ENCODE measurements around the gene ADM2. TPM values are rescaled to one million over a fixed set of nuclear protein-coding genes. Genes with fewer than 3 reads are reported as not detected.

ADM2 gene
- total RNA-seq, 1 donor from 2014 or later = 3.7 TPM

GRCh38 chr22:50477923-50478322, 3.4 kb upstream of the ADM2 start:
- no peak for FAIRE-seq
- no peak for DNase-seq (ENCODE audit: low read depth)
- Histone ChIP-seq H3K4me3 (ENCODE audit: low read depth, low read length) (no peak overlapping the region), H3K36me3 (ENCODE audit: control insufficient read depth, insufficient read depth, low read length) (peaks cover 8% of the 10 kb centered on the region), H3K27me3 (ENCODE audit: control insufficient read depth, insufficient read depth, low read length) (no peaks in the 10 kb centered on the region)
- no peak for TF ChIP-seq CTCF (IDR thresholded peaks at IDR 0.05; ENCODE audit: insufficient read depth, low read length, severe bottlenecking)

- H3K27me3 ChIP-seq (ENCODE audit: control insufficient read depth, insufficient read depth, low read length) = no peaks in the 10 kb centered on the region
- TF ChIP-seq CTCF (IDR thresholded peaks at IDR 0.05; ENCODE audit: insufficient read depth, low read length, severe bottlenecking) = no peak
- H3K4me3 ChIP-seq (ENCODE audit: low read depth, low read length) = no peak overlapping the region
- peaks cover 6% of the 10 kb centered on the region for H3K36me3 ChIP-seq (ENCODE audit: control insufficient read depth, insufficient read depth, low read length)
- DNase-seq (ENCODE audit: low read depth) = no peak
- FAIRE-seq = no peak
These were observed 1.6 kb upstream of the ADM2 start for GRCh38 chr22:50479721-50480120.

- peak overlapping the region; percentile 96 for H3K4me3 ChIP-seq (ENCODE audit: low read depth, low read length)
- DNase-seq (ENCODE audit: low read depth) = no peak
These were observed 301 bp upstream of the ADM2 start for GRCh38 chr22:50481045-50481439.

GRCh38 chr22:50482107-50483074, 1.0 kb downstream of the ADM2 start:
- peaks cover 6% of the 10 kb centered on the region for H3K36me3 ChIP-seq (ENCODE audit: control insufficient read depth, insufficient read depth, low read length)
- no peak for TF ChIP-seq CTCF (IDR thresholded peaks at IDR 0.05; ENCODE audit: insufficient read depth, low read length, severe bottlenecking)
- FAIRE-seq (no peak), DNase-seq (ENCODE audit: low read depth) (no peak)
- peaks cover 4% of the 10 kb centered on the region for H3K27me3 ChIP-seq (ENCODE audit: control insufficient read depth, insufficient read depth, low read length)
- peak overlapping the region; percentile 96 for H3K4me3 ChIP-seq (ENCODE audit: low read depth, low read length)

More at GRCh38 chr22:50481045-50481439, 301 bp upstream of the ADM2 start:
- Histone ChIP-seq H3K27me3 (ENCODE audit: control insufficient read depth, insufficient read depth, low read length) (no peaks in the 10 kb centered on the region), H3K36me3 (ENCODE audit: control insufficient read depth, insufficient read depth, low read length) (peaks cover 6% of the 10 kb centered on the region)
- FAIRE-seq = no peak
- no peak for TF ChIP-seq CTCF (IDR thresholded peaks at IDR 0.05; ENCODE audit: insufficient read depth, low read length, severe bottlenecking)

GRCh38 chr22:50483106-50483505, 1.8 kb downstream of the ADM2 start:
- H3K36me3 ChIP-seq (ENCODE audit: control insufficient read depth, insufficient read depth, low read length) = peaks cover 6% of the 10 kb centered on the region
- DNase-seq (ENCODE audit: low read depth) = no peak
- H3K4me3 ChIP-seq (ENCODE audit: low read depth, low read length) = no peak overlapping the region
- no peak for TF ChIP-seq CTCF (IDR thresholded peaks at IDR 0.05; ENCODE audit: insufficient read depth, low read length, severe bottlenecking)
- peaks cover 4% of the 10 kb centered on the region for H3K27me3 ChIP-seq (ENCODE audit: control insufficient read depth, insufficient read depth, low read length)
- no peak for FAIRE-seq
